Astrocyte of the hippocampus (primary cell): ENCODE measurements around the gene ICE1.
"Not testable (repeated sequence)": the region's sequence is repeated elsewhere in the genome, so short reads cannot be mapped to it uniquely, and the experiment has no call there.

Experiments
- DNase-seq: peaks from one replicate; pipeline ENCODE4 v3.0.0; 2011; ENCODE audit warnings: low read depth, low spot score

Gene ICE1

DNA sequence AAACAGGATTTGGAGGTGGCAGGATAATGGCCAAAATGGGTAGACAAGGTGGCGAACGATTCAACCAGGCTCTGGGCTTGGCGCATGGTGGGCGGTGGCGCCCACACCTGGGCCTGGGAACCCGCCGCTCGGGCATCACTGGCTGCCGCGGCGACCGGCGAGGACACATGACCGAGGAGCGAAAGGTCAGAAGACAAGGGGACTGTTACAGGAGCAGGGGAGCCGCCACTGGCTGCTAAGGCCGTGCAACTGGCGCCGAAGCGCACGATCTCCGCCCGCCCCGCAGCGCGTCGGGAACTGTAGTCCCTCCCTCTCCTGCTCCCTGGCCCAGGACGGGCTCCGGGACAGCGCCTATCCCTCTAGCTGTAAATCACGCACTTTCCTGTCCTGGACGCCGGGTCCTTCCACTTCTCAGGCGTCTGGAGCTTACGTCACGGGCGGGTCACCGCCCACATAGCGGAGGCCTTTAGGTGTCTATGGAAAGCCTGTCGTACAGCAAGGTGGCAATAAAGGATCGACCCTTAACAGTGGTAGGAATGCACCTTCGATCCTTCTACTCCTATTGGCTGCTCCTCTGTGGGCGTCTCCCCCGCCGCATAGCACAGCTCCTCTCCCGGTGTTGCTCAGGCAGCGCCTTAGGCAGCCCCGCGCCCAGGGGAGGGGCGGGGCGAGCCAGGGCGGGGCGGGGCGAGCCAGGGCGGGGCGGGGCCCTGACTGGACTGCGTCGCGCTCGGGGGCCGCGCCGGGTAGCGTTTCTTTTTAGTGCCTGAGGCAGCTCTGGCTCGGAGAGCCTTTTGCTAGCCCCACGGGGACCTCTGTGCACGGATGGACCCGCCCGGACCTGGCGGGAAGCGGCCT is at the start of gene ICE1:
ICE1 (plus strand) TSS at position 717 of the 858 bp plus-strand sequence. CDS start 239 bp downstream, outside the sequence.
- peak; percentile 99 for DNase-seq

DNA sequence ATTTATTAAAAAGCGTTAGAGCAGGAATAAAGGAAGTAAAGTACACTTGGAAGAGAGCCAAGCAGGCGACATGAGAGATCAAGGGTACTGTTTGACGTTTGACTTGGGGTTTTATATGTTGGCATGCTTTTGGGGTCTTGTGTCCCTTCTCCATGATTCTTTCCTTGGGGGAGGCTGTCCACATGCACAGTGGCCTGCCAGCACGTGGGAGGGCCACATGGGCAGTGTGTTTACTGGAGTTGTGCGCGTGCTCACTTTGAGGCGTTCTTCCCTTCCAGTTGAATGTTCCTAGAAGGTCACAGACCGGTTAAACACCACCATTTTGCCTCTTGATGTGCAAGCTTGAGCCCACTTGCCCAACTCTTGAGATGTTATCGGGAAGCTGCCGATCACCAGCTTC is 49.5 kb upstream of the ICE1 start:
- DNase-seq, result no peak

DNA sequence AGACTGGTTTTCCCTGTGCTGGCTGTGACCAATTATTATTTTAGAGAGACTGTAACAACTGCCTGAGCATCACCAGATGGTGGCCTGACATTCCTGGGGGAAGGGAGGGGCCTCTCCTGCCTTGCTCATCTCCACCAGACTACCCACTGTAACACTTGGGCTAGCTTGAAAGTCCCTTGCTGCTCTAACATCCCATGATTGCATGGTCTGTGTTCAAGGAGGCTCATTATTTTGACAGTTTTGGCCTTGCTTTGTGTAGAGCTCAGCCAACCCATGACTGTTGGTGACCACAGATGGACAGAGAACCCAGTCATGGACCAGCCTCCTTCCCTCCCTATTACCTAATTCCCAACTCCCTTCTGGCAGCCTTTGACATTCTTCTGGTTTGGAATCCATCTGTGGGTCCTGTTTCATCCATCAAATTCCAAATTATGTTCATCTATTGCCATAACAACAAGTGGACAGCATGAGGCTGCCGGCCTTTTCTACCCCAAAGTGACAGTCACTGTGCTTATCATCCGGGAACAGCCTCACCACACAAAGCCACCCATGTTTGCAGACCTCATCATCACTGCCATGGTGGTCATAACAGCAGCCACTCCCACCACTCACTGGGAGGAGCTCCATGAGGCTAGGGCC is 49.0 kb upstream of the ICE1 start:
- no peak for DNase-seq

DNA sequence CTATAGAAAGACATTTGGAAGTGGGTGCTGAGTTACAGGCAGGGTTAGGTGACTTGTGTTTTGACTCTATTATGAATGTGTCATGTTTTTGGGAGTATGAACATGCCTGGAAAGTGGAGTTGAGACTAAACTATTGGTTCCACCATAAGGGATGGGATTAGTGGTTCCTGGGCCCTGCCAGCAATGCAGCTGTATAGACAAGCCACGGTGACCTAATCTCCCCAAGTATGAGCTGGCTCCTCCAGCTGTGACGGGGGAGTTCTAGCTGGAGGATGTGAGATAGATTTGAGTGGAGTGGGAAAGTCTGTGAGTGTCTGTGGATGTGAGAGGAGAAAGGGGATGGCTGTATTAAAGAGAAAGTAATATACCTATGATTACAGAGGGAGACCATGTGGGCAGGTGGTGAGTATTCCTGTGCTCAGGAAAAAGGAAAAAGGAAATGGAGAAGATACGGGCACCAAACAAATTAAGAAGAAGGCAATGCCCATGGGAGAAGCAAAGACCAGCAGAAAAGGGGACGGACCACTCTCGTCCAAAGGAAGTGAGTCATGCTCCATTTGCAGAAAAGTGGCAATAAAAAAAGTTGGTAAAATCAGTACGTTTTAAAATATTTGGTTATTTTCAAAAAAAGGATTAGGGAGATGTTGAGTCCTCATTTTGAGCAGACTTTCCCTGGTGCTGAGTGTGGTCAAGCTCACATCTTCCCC is 48.3 kb upstream of the ICE1 start:
- no peak for DNase-seq

GRCh38 chr5:5377780-5378179 is 44.7 kb upstream of the ICE1 start:
- DNase-seq, result no peak

GRCh38 chr5:5378531-5378930 is 43.9 kb upstream of the ICE1 start:
- no peak for DNase-seq

DNA sequence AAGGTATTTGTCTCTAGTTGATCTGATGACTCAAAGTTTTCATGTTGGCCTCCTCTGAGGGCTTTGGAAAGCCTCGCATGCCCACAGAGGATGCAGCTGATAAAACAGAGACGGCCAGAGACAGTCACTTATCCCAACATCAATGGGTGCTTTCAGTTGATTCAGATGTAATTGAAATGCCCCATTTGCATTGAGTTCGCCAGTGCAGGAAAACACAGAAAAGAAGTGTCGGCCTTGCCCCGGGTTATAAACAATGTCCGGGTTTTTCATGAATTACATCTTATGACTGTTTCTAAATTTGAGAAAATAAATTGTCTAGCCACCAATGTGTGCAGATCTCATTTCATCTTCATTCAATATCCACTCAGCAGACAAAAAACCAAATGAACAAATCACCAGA is 42.2 kb upstream of the ICE1 start:
- DNase-seq, result peak; percentile 13

DNA sequence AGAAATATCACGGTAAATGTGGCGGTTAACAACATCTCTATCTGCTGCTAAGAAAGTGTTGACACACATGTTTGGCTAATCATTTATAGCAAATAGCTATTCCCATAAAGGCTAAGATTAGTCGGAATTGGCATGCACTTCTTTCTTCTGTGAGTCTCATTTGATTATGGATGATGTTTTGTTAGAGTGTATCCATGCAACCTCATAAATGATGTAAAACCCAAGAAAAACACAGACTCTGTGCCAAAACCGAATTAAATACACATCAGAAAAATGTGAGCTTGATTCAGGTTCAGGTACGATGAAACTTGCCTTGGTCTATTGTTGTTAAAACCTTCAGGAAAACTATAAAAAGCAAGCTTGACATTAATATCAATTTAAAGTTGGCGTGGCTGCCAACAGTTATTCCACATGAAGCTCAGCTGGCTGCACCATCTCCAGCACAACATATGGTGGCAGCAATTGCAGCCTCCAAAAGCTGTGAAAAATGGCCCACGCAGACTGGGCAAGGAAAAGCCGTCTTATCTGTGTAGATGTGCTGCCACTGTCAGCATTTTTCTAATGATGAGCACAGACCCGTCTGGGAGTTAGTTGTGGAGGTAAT is 41.1 kb upstream of the ICE1 start:
- peak; percentile 35 for DNase-seq

DNA sequence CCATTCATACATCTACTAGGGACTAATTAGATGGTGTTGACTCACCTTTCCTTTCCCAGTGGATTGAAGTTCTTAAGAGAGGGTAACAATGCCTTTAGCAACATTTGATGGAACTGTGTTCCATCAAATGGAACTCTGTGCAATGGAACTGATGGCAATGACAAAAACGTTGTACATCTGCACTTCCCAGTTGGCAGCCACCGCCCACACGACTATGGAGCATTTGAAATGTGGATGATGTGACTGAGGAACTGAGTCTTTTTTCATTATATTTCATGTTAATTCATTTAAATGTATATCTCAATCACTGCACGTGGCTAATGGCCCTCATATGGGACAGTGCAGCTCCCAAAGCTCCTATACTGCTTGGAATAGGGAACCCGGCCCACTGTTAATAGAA is 39.0 kb upstream of the ICE1 start:
- no peak for DNase-seq

GRCh38 chr5:5384660-5385330 is 37.7 kb upstream of the ICE1 start:
- DNase-seq, result no peak

DNA sequence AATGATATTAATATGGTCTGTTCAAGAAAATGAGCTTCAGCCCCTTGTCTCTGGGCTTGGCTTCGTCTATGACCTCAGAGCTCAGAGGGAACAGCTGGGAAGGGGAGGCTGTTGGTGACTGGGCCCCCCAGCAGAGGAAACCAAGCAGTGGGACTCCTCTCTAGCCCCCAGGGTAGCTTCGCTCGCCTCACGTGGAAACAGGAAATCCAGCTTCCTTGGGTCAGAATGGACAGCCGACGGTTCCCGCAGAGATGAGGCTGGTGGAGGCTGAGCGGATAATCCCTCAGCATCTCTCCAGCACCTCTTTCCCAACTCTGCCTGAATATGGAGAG is 37.2 kb upstream of the ICE1 start:
- DNase-seq, result no peak

DNA sequence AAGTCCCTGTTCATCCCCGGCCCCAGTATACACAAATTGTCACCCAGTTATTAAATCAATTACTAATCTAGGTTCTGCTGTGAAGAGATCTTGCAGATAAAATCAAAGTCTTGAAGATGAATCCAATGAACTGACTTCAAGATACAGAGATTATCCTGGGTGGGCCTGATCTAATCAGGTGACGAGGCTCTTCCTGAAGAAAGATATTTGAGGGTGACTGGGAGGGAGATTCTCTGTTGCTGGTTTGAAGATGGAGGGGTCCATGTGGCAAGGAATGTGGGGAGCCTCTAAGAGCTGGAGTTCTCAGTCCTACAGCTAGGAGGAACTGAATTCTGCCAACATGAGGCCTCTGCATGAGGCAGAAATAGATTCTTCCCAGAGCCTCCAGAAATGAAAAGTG is 36.1 kb upstream of the ICE1 start:
- DNase-seq, result no peak

DNA sequence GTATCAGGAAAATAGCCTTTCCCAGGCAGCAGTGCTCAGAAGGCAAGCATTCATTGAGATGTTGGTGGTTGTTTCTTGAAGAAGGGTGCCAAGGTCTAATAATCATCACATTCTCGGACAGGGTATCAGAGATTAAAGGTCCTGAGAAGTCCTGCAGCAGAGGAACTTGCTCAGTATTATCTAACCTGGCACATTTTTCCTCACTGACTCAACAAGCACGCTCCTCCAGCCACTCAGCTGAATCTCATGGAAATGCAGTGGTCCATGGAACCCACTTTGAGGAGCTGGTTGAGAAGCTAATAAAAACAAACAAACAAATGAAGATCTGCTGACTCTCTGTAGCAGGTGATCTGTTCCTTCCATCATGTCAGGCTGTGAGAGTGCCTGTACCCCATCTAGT is 35.3 kb upstream of the ICE1 start:
- no peak for DNase-seq

DNA sequence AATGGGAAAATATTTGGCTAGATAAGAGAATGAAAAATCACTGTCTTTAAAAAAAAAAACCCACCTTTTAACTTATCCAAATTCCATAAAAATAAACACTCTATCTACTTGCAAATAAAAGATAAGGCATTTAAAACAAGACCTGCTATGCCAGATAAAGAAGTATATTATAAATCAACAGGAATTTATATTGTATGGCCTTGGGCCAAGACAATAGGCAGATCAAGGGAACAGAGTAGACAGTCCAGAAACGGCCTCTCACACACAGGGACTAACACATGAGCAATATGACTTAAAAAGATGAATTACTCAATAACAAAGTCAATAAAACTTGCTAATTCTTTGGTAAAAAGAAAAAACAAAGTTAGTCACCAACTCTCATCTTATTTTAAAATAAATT is 34.7 kb upstream of the ICE1 start:
- no peak for DNase-seq

- DNase-seq, result not testable (repeated sequence)
These were observed 32.2 kb upstream of the ICE1 start for GRCh38 chr5:5390121-5390869.

- DNase-seq, result not testable (repeated sequence)
These were observed 30.0 kb upstream of the ICE1 start for GRCh38 chr5:5392504-5392903.

DNA sequence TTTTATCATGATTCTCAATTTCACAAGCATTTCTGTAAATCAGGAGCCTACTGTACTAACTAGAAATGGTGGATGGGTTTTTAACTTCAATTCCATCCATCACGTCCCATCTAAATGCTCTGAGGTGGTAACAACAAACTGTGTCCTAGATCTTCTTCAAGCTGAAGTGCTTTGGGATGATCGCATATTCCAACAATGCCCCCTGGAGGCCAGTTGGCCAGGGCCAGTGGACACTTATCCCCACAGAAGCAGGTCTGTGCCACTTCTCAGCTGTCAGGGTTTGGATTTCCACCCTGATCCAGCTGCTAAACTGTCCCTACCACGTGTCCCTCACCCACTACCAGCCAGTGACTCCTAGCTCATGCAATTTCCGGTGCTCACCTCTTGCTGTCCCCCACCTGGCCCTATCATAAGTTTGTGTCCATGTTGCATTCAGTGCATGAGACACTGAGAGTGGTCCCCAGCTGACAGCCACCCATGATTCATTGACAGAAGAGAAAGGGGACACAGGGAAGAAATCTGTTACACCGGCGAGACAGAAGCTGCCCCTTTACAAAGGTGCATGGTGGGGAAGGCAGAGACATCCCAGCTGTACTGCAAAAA is 28.0 kb upstream of the ICE1 start:
- DNase-seq, result peak; percentile 72

GRCh38 chr5:5395093-5395492 is 27.4 kb upstream of the ICE1 start:
- not testable (repeated sequence) for DNase-seq

DNA sequence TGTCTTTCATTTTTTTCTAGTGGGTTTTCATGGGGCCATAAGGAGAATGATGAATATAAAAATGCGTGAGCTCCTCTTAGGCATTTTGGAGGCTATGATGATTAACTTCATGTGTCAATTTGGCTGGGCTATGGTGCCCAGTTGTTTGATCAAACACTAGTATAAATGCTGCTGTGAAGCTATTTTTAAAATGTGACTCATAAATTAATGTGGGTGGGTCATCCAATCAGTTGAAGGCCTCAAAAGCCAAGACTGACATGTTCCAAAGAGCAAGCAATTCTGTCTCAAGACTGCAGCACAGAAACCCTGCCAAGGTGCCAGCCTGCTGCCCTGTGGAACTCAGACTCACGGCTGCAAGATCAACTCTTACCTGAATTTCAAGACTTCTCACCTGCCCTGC is 24.4 kb upstream of the ICE1 start:
- no peak for DNase-seq

- no peak for DNase-seq
These were observed 21.4 kb upstream of the ICE1 start for GRCh38 chr5:5401095-5401494.

GRCh38 chr5:5403741-5404140 is 18.7 kb upstream of the ICE1 start:
- DNase-seq, result no peak
